COLO668 (cell line): ENCODE results near the gene ART1.

Source experiments
- DNase-seq: peaks from one replicate; lab custom pipeline; 2025; ENCODE audit not compliant: unreplicated experiment; lab: John Stamatoyannopoulos, UW

ART1 gene

GRCh38 chr11:3712274-3712673 lies 67.3 kb downstream of the ART1 start:
- DNase-seq = no peak
